ENCODE results near the gene C14orf119. TPM values are rescaled to one million over a fixed set of nuclear protein-coding genes. Genes with fewer than 3 reads are reported as not detected.

Gene C14orf119
- total RNA-seq, 2 donors from 2014 or later, result 47.0 to 53.8 TPM

- DNase-seq (no peak), ATAC-seq (no peak)
- intact Hi-C loops (cut with DNase I, micrococcal nuclease), result no loop called here
Measured at GRCh38 chr14:23131482-23131881, 36.2 kb downstream of the C14orf119 start.

GRCh38 chr14:23132970-23133369 is 37.7 kb downstream of the C14orf119 start:
- no peak for DNase-seq
- intact Hi-C loops (cut with DNase I, micrococcal nuclease), result no loop called here
- ATAC-seq, result no peak

- intact Hi-C loops (cut with DNase I, micrococcal nuclease), result no loop called here
- no peak for DNase-seq
- ATAC-seq, result no peak
Measured at GRCh38 chr14:23136566-23137133, 41.3 kb downstream of the C14orf119 start.

GRCh38 chr14:23137192-23137812 is 42.0 kb downstream of the C14orf119 start:
- ATAC-seq (no peak), DNase-seq (no peak)
- intact Hi-C loops (cut with DNase I, micrococcal nuclease), result no loop called here

- intact Hi-C loops (cut with DNase I, micrococcal nuclease), result no loop called here
- ATAC-seq (no peak), DNase-seq (no peak)
Measured at GRCh38 chr14:23137813-23138535, 42.7 kb downstream of the C14orf119 start.

- ATAC-seq, result no peak
- intact Hi-C loops (cut with DNase I, micrococcal nuclease), result no loop called here
Measured at GRCh38 chr14:23139874-23140273, 44.6 kb downstream of the C14orf119 start.

GRCh38 chr14:23140371-23140770 is 45.1 kb downstream of the C14orf119 start:
- DNase-seq (no peak), ATAC-seq (no peak)
- intact Hi-C loops (cut with DNase I, micrococcal nuclease), result no loop called here

More at GRCh38 chr14:23139874-23140273, 44.6 kb downstream of the C14orf119 start:
- no peak for DNase-seq

- intact Hi-C loops (cut with DNase I, micrococcal nuclease), result no loop called here
- ATAC-seq (no peak), DNase-seq (no peak)
Measured at GRCh38 chr14:23141706-23142444, 46.6 kb downstream of the C14orf119 start.

GRCh38 chr14:23142826-23143225 is 47.5 kb downstream of the C14orf119 start:
- DNase-seq (no peak), ATAC-seq (no peak)
- intact Hi-C loops (cut with DNase I, micrococcal nuclease), result no loop called here

- ATAC-seq (no peak), DNase-seq (no peak)
- intact Hi-C loops (cut with DNase I, micrococcal nuclease), result no loop called here
Measured at GRCh38 chr14:23143911-23144310, 48.6 kb downstream of the C14orf119 start.

- DNase-seq, result no peak
- ATAC-seq, result no peak
Measured at GRCh38 chr14:23145794-23146350, 50.6 kb downstream of the C14orf119 start.

GRCh38 chr14:23146351-23146910 is 51.1 kb downstream of the C14orf119 start:
- intact Hi-C loops (cut with DNase I, micrococcal nuclease), result no loop called here
- ATAC-seq (no peak), DNase-seq (no peak)

More at GRCh38 chr14:23145794-23146350, 50.6 kb downstream of the C14orf119 start:
- intact Hi-C loops (cut with DNase I, micrococcal nuclease), result no loop called here

GRCh38 chr14:23146980-23147379 is 51.7 kb downstream of the C14orf119 start:
- intact Hi-C loops (cut with DNase I, micrococcal nuclease), result no loop called here
- ATAC-seq, result no peak
- no peak for DNase-seq

GRCh38 chr14:23147676-23148075 is 52.4 kb downstream of the C14orf119 start:
- intact Hi-C loops (cut with DNase I, micrococcal nuclease), result no loop called here

GRCh38 chr14:23148591-23149249 is 53.4 kb downstream of the C14orf119 start:
- no peak for ATAC-seq
- no peak for DNase-seq
- intact Hi-C loops (cut with DNase I, micrococcal nuclease), result no loop called here

More at GRCh38 chr14:23147676-23148075, 52.4 kb downstream of the C14orf119 start:
- DNase-seq (no peak), ATAC-seq (no peak)

GRCh38 chr14:23149745-23150144 is 54.4 kb downstream of the C14orf119 start:
- ATAC-seq (no peak), DNase-seq (no peak)
- intact Hi-C loops (cut with DNase I, micrococcal nuclease), result no loop called here
